H1 (cell line): ENCODE results near the gene BTN2A1. TPM values are rescaled to one million over a fixed set of nuclear protein-coding genes. Genes with fewer than 3 reads are reported as not detected.

Experiments used
- ATF2 ChIP-seq: IDR thresholded peaks from 2 replicates; pipeline ENCODE4 v1.6.1; 2012; ENCODE audit warnings: low read length, inconsistent platforms
- BRCA1 ChIP-seq: IDR thresholded peaks from 2 replicates; pipeline ENCODE4 v1.6.1; 2012; ENCODE audit warnings: low read depth, low read length, improper control_type of control experiment
- CBX8 ChIP-seq: fragments of 300-800, 300-1000 bp; sonication (generic); IDR thresholded peaks from 2 replicates; pipeline ENCODE4 v1.7.1; 2016; ENCODE audit warnings: low read depth, low read length, borderline replicate concordance
- CHD7 ChIP-seq: fragments of 300-600 bp; sonication (generic); IDR thresholded peaks from 2 replicates; pipeline ENCODE4 v1.7.1; 2012; ENCODE audit warnings: low read length, moderate library complexity, mild to moderate bottlenecking, inconsistent platforms; ENCODE audit not compliant: insufficient replicate concordance
- CTBP2 ChIP-seq: IDR thresholded peaks from 2 replicates; pipeline ENCODE4 v1.7.0; 2011; ENCODE audit warnings: borderline replicate concordance, mild to moderate bottlenecking, moderate library complexity, mixed read lengths, low read length; ENCODE audit not compliant: insufficient read depth, insufficient read length
- NRF1 ChIP-seq: IDR thresholded peaks from 2 replicates; pipeline ENCODE4 v1.6.1; 2011; ENCODE audit warnings: mild to moderate bottlenecking, low read depth, low read length, improper control_type of control experiment
- SP4 ChIP-seq: IDR thresholded peaks from 2 replicates; pipeline ENCODE4 v1.6.1; 2012; ENCODE audit warnings: low read length, inconsistent platforms
- SRF ChIP-seq: IDR thresholded peaks from 2 replicates; pipeline ENCODE4 v1.6.1; 2011; ENCODE audit warnings: mild to moderate bottlenecking, low read depth, low read length, moderate library complexity
- TAF1 ChIP-seq: IDR thresholded peaks from 2 replicates; pipeline ENCODE4 v1.6.1; 2011; ENCODE audit warnings: mild to moderate bottlenecking, low read depth, low read length
- polyA plus RNA-seq, 7 experiments: library from polyadenylated mRNA; depleted of rRNA in 3 of 7; stranded (reverse) in 5 of 7; unstranded in 2 of 7; fragments of >200 nt in 5 of 7; fragments of 200-250 nt in 2 of 7; gene quantifications; 1 replicate in 5 of 7; 2 replicates in 1 of 7; 4 replicates in 1 of 7; pipeline versions ENCODE4 v1.2.1 to v1.2.3, GENCODE V29; 2011 to 2013; ENCODE audit warnings: missing spikeins in 2 of 7, mixed read lengths in 2 of 7
- total RNA-seq: library from RNA; stranded (reverse); fragmentation: NEBNext Ultra II Directional; extraction: Animal tissue kit (Norgen Biotek cat#: 25700); gene quantifications from 2 replicates; pipeline ENCODE4 v1.2.1, GENCODE V29; 2021

BTN2A1 gene
- total and polyA plus RNA-seq, 2 of the 8 experiments (the other 6 are each of a cell fraction or from before 2014, with no cell fraction given) = 8.7 to 11.0 TPM

- TF ChIP-seq CHD7 (no peak), SP4 (no peak), BRCA1 (no peak), CBX8 (no peak), TAF1 (no peak), ATF2 (no peak), CTBP2 (no peak), NRF1 (no peak), SRF (no peak)
Measured at GRCh38 chr6:26464416-26465131, 6.8 kb downstream of the BTN2A1 start (continued).
